Left lung (tissue), 10 donors: ENCODE data around the gene TSPAN14. TPM values are rescaled to one million over a fixed set of nuclear protein-coding genes. Genes with fewer than 3 reads are reported as not detected.

ENCODE experiments used
- ATAC-seq: fragments of 200-7000 bp; cut with Tn5 transposase; one replicate; pipeline ENCODE4 v1.9.1; 2020; ENCODE audit warnings: moderate library complexity
- DNase-seq, 4 donors: peaks; one replicate each; pipeline ENCODE4 v3.0.0-alpha.2; 2013 to 2020
- H3K27ac ChIP-seq, 2 donors: fragments of 200-600 bp; sonication (generic) in 1 of 2; one replicate each; pipeline versions ENCODE4 v1.5.0 to v1.8.0; 2020 to 2021
- H3K27me3 ChIP-seq, 2 donors: fragments of 200-600 bp; sonication (generic) in 1 of 2; one replicate each; pipeline versions ENCODE4 v1.5.0 to v1.8.0; 2020 to 2021
- H3K36me3 ChIP-seq, 2 donors: fragments of 200-600 bp; sonication (generic) in 1 of 2; one replicate each; pipeline versions ENCODE4 v1.5.0 to v1.8.0; 2020 to 2021
- H3K4me1 ChIP-seq, 2 donors: fragments of 200-600 bp; one replicate each; pipeline ENCODE4 v1.8.0; 2021
- H3K4me3 ChIP-seq, 2 donors: fragments of 200-600 bp; sonication (generic) in 1 of 2; one replicate each; pipeline versions ENCODE4 v1.5.0 to v1.8.0; 2020 to 2021; ENCODE audit warnings: mild to moderate bottlenecking in 1 of 2
- H3K9me3 ChIP-seq, 2 donors: fragments of 200-600 bp; sonication (generic) in 1 of 2; one replicate each; pipeline versions ENCODE4 v1.5.0 to v1.8.0; 2020 to 2021
- CTCF ChIP-seq, 2 donors: fragments of 200-600 bp; sonication (generic) in 1 of 2; IDR thresholded peaks; one replicate each; pipeline versions ENCODE4 v1.5.0 to v1.8.0; 2021; ENCODE audit warnings: antibody characterized with exemption in 2 of 2
- intact Hi-C, 2 donors: fragments of 100-400 bp; cut with DNase I; formaldehyde crosslinking; loops; one replicate each; pipeline versions ENCODE4 v1.11.2 to v1.14.2; 2022
- polyA plus RNA-seq, 6 donors: library from polyadenylated mRNA; unstranded; fragments of 120-200 nt; gene quantifications; one replicate each; pipeline ENCODE4 v1.2.1, GENCODE V29; 2013; ENCODE audit not compliant: insufficient read length in 6 of 6
- total RNA-seq, 2 donors: library from RNA; stranded (reverse); fragmentation: NEBNext Ultra II Directional; extraction: Animal tissue kit (Norgen Biotek cat#: 25700); gene quantifications; one replicate each; pipeline ENCODE4 v1.2.1, GENCODE V29; 2021
- donor health status: DM: no; HTN: yes; CAD: no.
- donor health status: DM: no; HTN: no; CAD: no.

Gene TSPAN14
- total and polyA plus RNA-seq, 8 donors = 76.4 to 158 (median 85.9) TPM

- Histone ChIP-seq H3K4me1 (peaks cover 17 to 38% of the 10 kb centered on the region in 2 donors), H3K4me3 (no peak overlapping the region), H3K27me3 (peaks cover 0 to 23% of the 10 kb centered on the region in 2 donors), H3K36me3 (no peaks in the 10 kb centered on the region), H3K27ac (no peak overlapping the region), H3K9me3 (no peaks in the 10 kb centered on the region)
- intact Hi-C loops = no loop called here
- no peak for ATAC-seq
- TF ChIP-seq CTCF (IDR thresholded peaks at IDR 0.05) = no peak
- peak in 1 of 4 donors; percentile 42 for DNase-seq
Measured at GRCh38 chr10:80411267-80411668, 42.8 kb upstream of the TSPAN14 start.

- intact Hi-C loops = no loop called here
Measured at GRCh38 chr10:80411681-80412220, 42.4 kb upstream of the TSPAN14 start.

GRCh38 chr10:80412486-80412885 is 41.6 kb upstream of the TSPAN14 start:
- peaks cover 16 to 39% of the 10 kb centered on the region in 2 donors for H3K4me1 ChIP-seq
- no peak for DNase-seq

More at GRCh38 chr10:80411681-80412220, 42.4 kb upstream of the TSPAN14 start:
- ATAC-seq = no peak
- no peak for TF ChIP-seq CTCF (IDR thresholded peaks at IDR 0.05)
- Histone ChIP-seq H3K4me1 (peaks cover 17 to 41% of the 10 kb centered on the region in 2 donors), H3K27ac (no peak overlapping the region), H3K9me3 (no peaks in the 10 kb centered on the region), H3K27me3 (peaks cover 0 to 23% of the 10 kb centered on the region in 2 donors), H3K4me3 (no peak overlapping the region), H3K36me3 (no peaks in the 10 kb centered on the region)
- DNase-seq = no peak

GRCh38 chr10:80413271-80413996 is 40.7 kb upstream of the TSPAN14 start:
- Histone ChIP-seq H3K36me3 (no peaks in the 10 kb centered on the region), H3K27ac (peak overlapping the region in 1 of 2 donors; percentile 2), H3K4me3 (no peak overlapping the region), H3K9me3 (no peaks in the 10 kb centered on the region), H3K4me1 (peaks cover 11 to 30% of the 10 kb centered on the region in 2 donors), H3K27me3 (peaks cover 0 to 8% of the 10 kb centered on the region in 2 donors)
- DNase-seq (peak in 2 of 4 donors; percentile 87 to 93), ATAC-seq (no peak)
- TF ChIP-seq CTCF (IDR thresholded peaks at IDR 0.05) = no peak
- intact Hi-C loops = no loop called here

More at GRCh38 chr10:80412486-80412885, 41.6 kb upstream of the TSPAN14 start:
- no peak overlapping the region for H3K4me3 ChIP-seq
- no peak for TF ChIP-seq CTCF (IDR thresholded peaks at IDR 0.05)
- H3K27me3 ChIP-seq = peaks cover 0 to 18% of the 10 kb centered on the region in 2 donors
- H3K9me3 ChIP-seq = no peaks in the 10 kb centered on the region
- intact Hi-C loops = no loop called here
- H3K27ac ChIP-seq = no peak overlapping the region
- H3K36me3 ChIP-seq = no peaks in the 10 kb centered on the region
- ATAC-seq = no peak

- intact Hi-C loops = no loop called here
- H3K36me3 ChIP-seq = no peaks in the 10 kb centered on the region
- H3K27ac ChIP-seq = no peak overlapping the region
- peaks cover 9 to 24% of the 10 kb centered on the region in 2 donors for H3K4me1 ChIP-seq
- no peak for TF ChIP-seq CTCF (IDR thresholded peaks at IDR 0.05)
- no peak for ATAC-seq
- peak in 2 of 4 donors; percentile 79 to 81 for DNase-seq
- no peaks in the 10 kb centered on the region for H3K27me3 ChIP-seq
- H3K4me3 ChIP-seq = no peak overlapping the region
- H3K9me3 ChIP-seq = no peaks in the 10 kb centered on the region
Measured at GRCh38 chr10:80414142-80414895, 39.8 kb upstream of the TSPAN14 start.
